ENCODE results near the gene DCXR.

- TF ChIP-seq, protein P1, sequence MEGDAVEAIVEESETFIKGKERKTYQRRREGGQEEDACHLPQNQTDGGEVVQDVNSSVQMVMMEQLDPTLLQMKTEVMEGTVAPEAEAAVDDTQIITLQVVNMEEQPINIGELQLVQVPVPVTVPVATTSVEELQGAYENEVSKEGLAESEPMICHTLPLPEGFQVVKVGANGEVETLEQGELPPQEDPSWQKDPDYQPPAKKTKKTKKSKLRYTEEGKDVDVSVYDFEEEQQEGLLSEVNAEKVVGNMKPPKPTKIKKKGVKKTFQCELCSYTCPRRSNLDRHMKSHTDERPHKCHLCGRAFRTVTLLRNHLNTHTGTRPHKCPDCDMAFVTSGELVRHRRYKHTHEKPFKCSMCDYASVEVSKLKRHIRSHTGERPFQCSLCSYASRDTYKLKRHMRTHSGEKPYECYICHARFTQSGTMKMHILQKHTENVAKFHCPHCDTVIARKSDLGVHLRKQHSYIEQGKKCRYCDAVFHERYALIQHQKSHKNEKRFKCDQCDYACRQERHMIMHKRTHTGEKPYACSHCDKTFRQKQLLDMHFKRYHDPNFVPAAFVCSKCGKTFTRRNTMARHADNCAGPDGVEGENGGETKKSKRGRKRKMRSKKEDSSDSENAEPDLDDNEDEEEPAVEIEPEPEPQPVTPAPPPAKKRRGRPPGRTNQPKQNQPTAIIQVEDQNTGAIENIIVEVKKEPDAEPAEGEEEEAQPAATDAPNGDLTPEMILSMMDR (conservative IDR thresholded peaks at IDR 0.05; ENCODE audit: low read depth, low read length), result no peak
- TF ChIP-seq EZH2 (IDR thresholded peaks at IDR 0.05; ENCODE audit: low read length, unreplicated experiment), result no peak
Observed at GRCh38 chr17:82022310-82022980, 15.1 kb downstream of the DCXR start, which contains the start of gene CENPX.

All from PC-3 (cell line).